HL-60 (cell line): ENCODE measurements around the gene LTB4R2.

Source experiments
- DNase-seq, 2 experiments: peaks; one replicate each; pipeline ENCODE4 v3.0.0-alpha.2; 2010 to 2020; ENCODE audit warnings: low read depth in 1 of 2, low spot score in 1 of 2
- H3K27ac ChIP-seq: fragments of 250-450 bp; sonication (Bioruptor Pico); replicated peaks from 2 replicates; pipeline ENCODE4 v1.5.1; 2020; ENCODE audit warnings: mild to moderate bottlenecking, moderate library complexity
- H3K27me3 ChIP-seq: fragments of 250-450 bp; sonication (Bioruptor Pico); 2 replicates; pipeline ENCODE4 v1.5.1; 2021; ENCODE audit warnings: mild to moderate bottlenecking, moderate library complexity; ENCODE audit not compliant: insufficient read depth, poor library complexity, severe bottlenecking
- H3K4me3 ChIP-seq: replicated peaks from 2 replicates; pipeline ENCODE4 v1.5.1; 2011; ENCODE audit warnings: mild to moderate bottlenecking, control low read depth, low read length; ENCODE audit not compliant: insufficient read depth
- GABPA ChIP-seq: IDR thresholded peaks from 2 replicates; pipeline ENCODE4 v1.6.1; 2012; ENCODE audit warnings: low read depth
- POLR2AphosphoS5 ChIP-seq: IDR thresholded peaks from 2 replicates; pipeline ENCODE4 v1.6.1; 2012; ENCODE audit warnings: low read depth
- REST ChIP-seq: IDR thresholded peaks from 2 replicates; pipeline ENCODE4 v1.6.1; 2012; ENCODE audit warnings: low read depth; ENCODE audit not compliant: insufficient replicate concordance
- SPI1 ChIP-seq: IDR thresholded peaks from 2 replicates; pipeline ENCODE4 v1.6.1; 2012; ENCODE audit warnings: low read depth, mild to moderate bottlenecking, borderline replicate concordance
- TF ChIP-seq, protein P1 (sequence below): IDR thresholded peaks from one replicate; pipeline ENCODE4 v1.5.1; 2011; ENCODE audit warnings: low read length, control low read depth, inconsistent platforms; ENCODE audit not compliant: insufficient read depth

The LTB4R2 gene

GRCh38 chr14:24273422-24273998, 36.4 kb upstream of the LTB4R2 start:
- peak; percentile 28 to 72 for DNase-seq
- Histone ChIP-seq H3K4me3 (no peak overlapping the region), H3K27ac (peak overlapping the region; percentile 31), H3K27me3 (no peaks in the 10 kb centered on the region)
- TF ChIP-seq POLR2AphosphoS5 (no peak), GABPA (no peak), SPI1 (no peak), REST (no peak)
- TF ChIP-seq, protein P1, sequence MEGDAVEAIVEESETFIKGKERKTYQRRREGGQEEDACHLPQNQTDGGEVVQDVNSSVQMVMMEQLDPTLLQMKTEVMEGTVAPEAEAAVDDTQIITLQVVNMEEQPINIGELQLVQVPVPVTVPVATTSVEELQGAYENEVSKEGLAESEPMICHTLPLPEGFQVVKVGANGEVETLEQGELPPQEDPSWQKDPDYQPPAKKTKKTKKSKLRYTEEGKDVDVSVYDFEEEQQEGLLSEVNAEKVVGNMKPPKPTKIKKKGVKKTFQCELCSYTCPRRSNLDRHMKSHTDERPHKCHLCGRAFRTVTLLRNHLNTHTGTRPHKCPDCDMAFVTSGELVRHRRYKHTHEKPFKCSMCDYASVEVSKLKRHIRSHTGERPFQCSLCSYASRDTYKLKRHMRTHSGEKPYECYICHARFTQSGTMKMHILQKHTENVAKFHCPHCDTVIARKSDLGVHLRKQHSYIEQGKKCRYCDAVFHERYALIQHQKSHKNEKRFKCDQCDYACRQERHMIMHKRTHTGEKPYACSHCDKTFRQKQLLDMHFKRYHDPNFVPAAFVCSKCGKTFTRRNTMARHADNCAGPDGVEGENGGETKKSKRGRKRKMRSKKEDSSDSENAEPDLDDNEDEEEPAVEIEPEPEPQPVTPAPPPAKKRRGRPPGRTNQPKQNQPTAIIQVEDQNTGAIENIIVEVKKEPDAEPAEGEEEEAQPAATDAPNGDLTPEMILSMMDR: no peak

DNA sequence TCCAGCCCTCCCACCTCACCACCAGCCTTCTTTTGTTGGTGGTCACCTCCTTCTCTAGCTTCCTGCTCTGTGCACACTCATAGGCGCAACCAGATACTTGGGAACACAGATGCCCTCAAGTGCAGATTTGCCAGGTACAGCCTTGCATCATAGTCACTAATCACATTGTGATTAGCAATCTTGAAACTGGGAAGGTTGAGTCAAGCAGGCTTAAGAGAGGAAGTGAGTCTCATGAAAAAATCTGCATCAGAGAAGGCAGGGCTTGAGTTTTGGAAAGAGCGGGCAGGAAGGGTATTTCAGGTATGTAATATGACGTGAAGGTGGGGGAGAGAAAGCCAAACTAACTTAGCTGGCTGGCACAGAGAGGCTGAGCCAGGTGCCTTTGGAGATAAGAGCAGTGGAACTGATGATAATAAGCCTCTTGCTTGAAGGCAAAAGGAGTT, 35.8 kb upstream of the LTB4R2 start:
- Histone ChIP-seq H3K27me3 (no peaks in the 10 kb centered on the region), H3K4me3 (no peak overlapping the region), H3K27ac (peak overlapping the region; percentile 31)
- peak; percentile 68 to 89 for DNase-seq
- TF ChIP-seq REST (no peak), GABPA (no peak), SPI1 (peak; percentile 95), POLR2AphosphoS5 (0 out of 2 replicates have a peak, but pooled peaks have one; percentile 27)
- TF ChIP-seq, protein P1: no peak

DNA sequence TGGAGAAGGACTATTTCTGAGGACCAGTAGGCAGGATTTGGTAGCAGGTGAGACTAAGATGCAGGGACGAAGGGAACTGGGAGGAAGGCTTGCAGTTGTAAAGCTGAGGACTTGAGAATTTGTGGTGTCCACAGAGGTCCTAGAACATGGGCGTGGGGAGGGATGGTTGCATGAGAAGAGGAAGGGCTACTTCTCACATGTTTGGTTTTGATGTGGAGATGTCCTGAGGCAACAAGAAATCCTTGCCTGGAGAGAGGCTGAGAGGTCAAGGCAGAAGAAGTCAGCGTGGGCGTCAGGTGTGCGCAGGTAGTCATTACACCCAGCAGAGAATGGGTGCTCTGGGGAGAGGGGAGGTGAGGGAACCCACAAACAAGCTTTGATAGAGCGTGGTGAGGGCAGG, 32.9 kb upstream of the LTB4R2 start:
- H3K27ac ChIP-seq: peak overlapping the region; percentile 80
- no peak for DNase-seq
- H3K4me3 ChIP-seq: no peak overlapping the region
- no peaks in the 10 kb centered on the region for H3K27me3 ChIP-seq
- no peak for TF ChIP-seq SPI1
- TF ChIP-seq, protein P1: no peak

DNA sequence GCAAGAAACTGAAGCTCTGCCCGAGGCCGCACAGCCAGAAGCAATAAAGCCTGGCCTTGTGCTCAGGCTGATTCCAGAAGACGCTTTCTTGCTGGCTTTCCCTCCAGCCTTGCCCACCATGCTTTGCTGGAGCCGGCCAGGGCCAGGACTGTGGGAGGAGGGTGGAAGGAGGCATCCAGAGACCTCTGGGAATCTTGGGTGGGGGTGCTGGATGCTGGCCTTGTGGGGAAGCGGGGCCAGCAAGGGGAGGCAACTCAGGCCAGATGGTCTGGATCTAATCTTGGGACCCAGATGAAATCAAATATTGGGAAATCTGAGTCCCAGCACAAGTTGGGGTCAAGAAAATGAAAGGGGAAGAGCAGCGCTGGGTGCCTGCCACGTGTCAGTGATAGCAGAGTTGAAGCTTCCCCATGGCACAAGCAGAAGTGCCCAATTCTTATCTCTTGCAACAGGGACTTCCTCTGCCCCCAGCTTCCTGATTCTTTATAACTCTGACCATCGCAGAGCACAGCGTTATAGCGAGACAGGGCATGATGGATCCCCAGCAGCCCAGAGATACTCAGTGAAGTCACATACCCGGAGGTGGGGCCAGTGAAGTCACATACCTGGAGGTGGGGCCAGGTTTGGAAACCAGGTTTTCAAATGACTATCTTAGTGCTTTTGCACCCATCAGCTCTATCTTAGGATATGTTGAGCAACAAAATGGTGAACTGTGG, 32.2 kb upstream of the LTB4R2 start:
- Histone ChIP-seq H3K4me3 (no peak overlapping the region), H3K27me3 (no peaks in the 10 kb centered on the region), H3K27ac (peak overlapping the region; percentile 80)
- DNase-seq: peak; percentile 91 to 94
- no peak for TF ChIP-seq GABPA
- TF ChIP-seq, protein P1: no peak
- TF ChIP-seq SPI1: peak; percentile 99
- TF ChIP-seq REST: no peak
- peak; percentile 96 for TF ChIP-seq POLR2AphosphoS5
